ENCODE results near the gene EXOC6B.

GRCh38 chr2:72750977-72751639 is 74.7 kb downstream of the EXOC6B start:
- no peak for TF ChIP-seq PREB (CRISPR knock-in tag; IDR thresholded peaks at IDR 0.05; ENCODE audit: borderline replicate concordance)
- TF ChIP-seq, protein P1, sequence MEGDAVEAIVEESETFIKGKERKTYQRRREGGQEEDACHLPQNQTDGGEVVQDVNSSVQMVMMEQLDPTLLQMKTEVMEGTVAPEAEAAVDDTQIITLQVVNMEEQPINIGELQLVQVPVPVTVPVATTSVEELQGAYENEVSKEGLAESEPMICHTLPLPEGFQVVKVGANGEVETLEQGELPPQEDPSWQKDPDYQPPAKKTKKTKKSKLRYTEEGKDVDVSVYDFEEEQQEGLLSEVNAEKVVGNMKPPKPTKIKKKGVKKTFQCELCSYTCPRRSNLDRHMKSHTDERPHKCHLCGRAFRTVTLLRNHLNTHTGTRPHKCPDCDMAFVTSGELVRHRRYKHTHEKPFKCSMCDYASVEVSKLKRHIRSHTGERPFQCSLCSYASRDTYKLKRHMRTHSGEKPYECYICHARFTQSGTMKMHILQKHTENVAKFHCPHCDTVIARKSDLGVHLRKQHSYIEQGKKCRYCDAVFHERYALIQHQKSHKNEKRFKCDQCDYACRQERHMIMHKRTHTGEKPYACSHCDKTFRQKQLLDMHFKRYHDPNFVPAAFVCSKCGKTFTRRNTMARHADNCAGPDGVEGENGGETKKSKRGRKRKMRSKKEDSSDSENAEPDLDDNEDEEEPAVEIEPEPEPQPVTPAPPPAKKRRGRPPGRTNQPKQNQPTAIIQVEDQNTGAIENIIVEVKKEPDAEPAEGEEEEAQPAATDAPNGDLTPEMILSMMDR (IDR thresholded peaks at IDR 0.05) = no peak
- TF ChIP-seq RORB (CRISPR knock-in tag; IDR thresholded peaks at IDR 0.05) = no peak
- TF ChIP-seq SMAD3 (CRISPR knock-in tag; IDR thresholded peaks at IDR 0.05; ENCODE audit: borderline replicate concordance) = no peak
- TF ChIP-seq, protein P2, sequence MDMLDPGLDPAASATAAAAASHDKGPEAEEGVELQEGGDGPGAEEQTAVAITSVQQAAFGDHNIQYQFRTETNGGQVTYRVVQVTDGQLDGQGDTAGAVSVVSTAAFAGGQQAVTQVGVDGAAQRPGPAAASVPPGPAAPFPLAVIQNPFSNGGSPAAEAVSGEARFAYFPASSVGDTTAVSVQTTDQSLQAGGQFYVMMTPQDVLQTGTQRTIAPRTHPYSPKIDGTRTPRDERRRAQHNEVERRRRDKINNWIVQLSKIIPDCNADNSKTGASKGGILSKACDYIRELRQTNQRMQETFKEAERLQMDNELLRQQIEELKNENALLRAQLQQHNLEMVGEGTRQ (CRISPR knock-in tag; IDR thresholded peaks at IDR 0.05) = no peak
